ENCODE results near the gene CADM3.
A peak's percentile ranks its signal among the peaks of the same experiment; 100 is the strongest.

Gene CADM3

DNA sequence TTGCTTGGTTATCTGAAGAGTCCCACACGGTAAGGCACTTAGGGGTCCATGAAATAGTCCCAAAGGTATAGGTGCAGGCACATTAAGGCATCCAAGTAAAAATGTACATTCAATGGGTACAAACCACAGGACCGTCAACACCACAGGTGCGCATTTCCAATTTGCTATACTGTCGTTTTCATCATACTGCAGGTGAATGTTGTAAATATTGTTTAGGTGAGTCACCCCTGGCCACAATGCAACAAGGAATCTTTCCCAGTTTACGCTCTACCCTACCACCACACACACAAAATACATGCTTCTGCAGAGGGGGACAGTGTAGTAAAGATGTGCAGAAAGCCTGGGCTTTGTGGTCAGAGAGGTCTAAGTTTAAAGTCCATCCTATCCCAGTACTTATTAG lies 13.7 kb downstream of the CADM3 start:
- Histone ChIP-seq H4K8ac (ENCODE audit: low read depth, low read length) (no peak overlapping the region), H3K18ac (ENCODE audit: low read length) (no peak overlapping the region), H2BK15ac (replicated peaks; ENCODE audit: low read depth) (no peak overlapping the region), H3K36me3 (ENCODE audit: control insufficient read depth, insufficient read depth, low read length) (no peaks in the 10 kb centered on the region), H3K4me2 (ENCODE audit: low read length) (no peak overlapping the region), H3K27ac (ENCODE audit: low read depth, low read length) (no peak overlapping the region), H3K79me2 (ENCODE audit: control insufficient read depth, insufficient read depth, low read length) (no peaks in the 10 kb centered on the region), H3K56ac (ENCODE audit: low read length) (no peak overlapping the region), H3K4me3 (ENCODE audit: low read length) (no peak overlapping the region), H4K5ac (ENCODE audit: low read length) (no peak overlapping the region), H2BK5ac (ENCODE audit: low read length) (no peak overlapping the region), H3K27me3 (ENCODE audit: insufficient read depth, low read length, poor library complexity) (no peaks in the 10 kb centered on the region), H3K4ac (ENCODE audit: low read depth, low read length) (no peak overlapping the region), H3K9ac (ENCODE audit: low read length) (no peak overlapping the region), H2BK120ac (ENCODE audit: low read depth, low read length) (no peak overlapping the region), H3K23ac (ENCODE audit: low read length) (no peak overlapping the region), H3K79me1 (ENCODE audit: low read length) (no peaks in the 10 kb centered on the region), H2AK5ac (ENCODE audit: low read length) (no peak overlapping the region), H3K4me1 (ENCODE audit: control insufficient read depth, low read depth, low read length) (peaks cover 3% of the 10 kb centered on the region)
- no peak for DNase-seq
- no CpG with 5 or more reads among the region's 5 CpGs for WGBS (ENCODE audit: extremely low coverage, insufficient coverage, low lambda C conversion rate)

DNA sequence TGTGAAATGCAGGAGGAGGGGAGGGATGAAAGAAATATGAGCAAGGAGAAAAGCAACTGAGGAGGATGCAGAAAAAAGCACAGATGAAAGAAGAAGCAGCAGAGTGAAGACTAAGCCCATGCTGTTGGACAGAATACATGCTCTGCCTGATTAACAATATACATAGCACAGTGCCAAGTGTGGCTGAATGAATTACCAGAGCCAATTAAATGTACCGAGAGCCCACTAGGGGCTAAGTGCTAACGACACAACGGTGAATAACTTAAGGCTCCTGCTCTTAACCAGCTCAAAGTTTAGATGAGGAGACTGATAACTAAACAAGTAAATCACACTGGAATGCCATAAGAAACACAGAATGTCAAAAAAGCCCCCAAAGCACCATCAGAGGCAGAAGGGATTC lies 15.6 kb downstream of the CADM3 start:
- no peak overlapping the region for H3K4ac ChIP-seq (ENCODE audit: low read depth, low read length)
- H3K27ac ChIP-seq (ENCODE audit: low read depth, low read length) = no peak overlapping the region
- no peak overlapping the region for H4K8ac ChIP-seq (ENCODE audit: low read depth, low read length)
- no peak overlapping the region for H2BK15ac ChIP-seq (replicated peaks; ENCODE audit: low read depth)
- no peaks in the 10 kb centered on the region for H3K79me1 ChIP-seq (ENCODE audit: low read length)
- peaks cover 3% of the 10 kb centered on the region for H3K4me1 ChIP-seq (ENCODE audit: control insufficient read depth, low read depth, low read length)
- no peak overlapping the region for H2AK5ac ChIP-seq (ENCODE audit: low read length)
- DNase-seq = no peak
- H3K79me2 ChIP-seq (ENCODE audit: control insufficient read depth, insufficient read depth, low read length) = no peaks in the 10 kb centered on the region
- H3K4me3 ChIP-seq (ENCODE audit: low read length) = no peak overlapping the region
- H2BK120ac ChIP-seq (ENCODE audit: low read depth, low read length) = no peak overlapping the region
- H4K5ac ChIP-seq (ENCODE audit: low read length) = no peak overlapping the region
- no peak overlapping the region for H2BK5ac ChIP-seq (ENCODE audit: low read length)
- H3K27me3 ChIP-seq (ENCODE audit: insufficient read depth, low read length, poor library complexity) = no peaks in the 10 kb centered on the region
- no peak overlapping the region for H3K18ac ChIP-seq (ENCODE audit: low read length)
- peak overlapping the region; percentile 92 for H3K4me2 ChIP-seq (ENCODE audit: low read length)
- no peak overlapping the region for H3K9ac ChIP-seq (ENCODE audit: low read length)
- no peak overlapping the region for H3K23ac ChIP-seq (ENCODE audit: low read length)
- no peaks in the 10 kb centered on the region for H3K36me3 ChIP-seq (ENCODE audit: control insufficient read depth, insufficient read depth, low read length)
- H3K56ac ChIP-seq (ENCODE audit: low read length) = no peak overlapping the region
- WGBS (ENCODE audit: extremely low coverage, insufficient coverage, low lambda C conversion rate) = no CpG with 5 or more reads among the region's 3 CpGs

DNA sequence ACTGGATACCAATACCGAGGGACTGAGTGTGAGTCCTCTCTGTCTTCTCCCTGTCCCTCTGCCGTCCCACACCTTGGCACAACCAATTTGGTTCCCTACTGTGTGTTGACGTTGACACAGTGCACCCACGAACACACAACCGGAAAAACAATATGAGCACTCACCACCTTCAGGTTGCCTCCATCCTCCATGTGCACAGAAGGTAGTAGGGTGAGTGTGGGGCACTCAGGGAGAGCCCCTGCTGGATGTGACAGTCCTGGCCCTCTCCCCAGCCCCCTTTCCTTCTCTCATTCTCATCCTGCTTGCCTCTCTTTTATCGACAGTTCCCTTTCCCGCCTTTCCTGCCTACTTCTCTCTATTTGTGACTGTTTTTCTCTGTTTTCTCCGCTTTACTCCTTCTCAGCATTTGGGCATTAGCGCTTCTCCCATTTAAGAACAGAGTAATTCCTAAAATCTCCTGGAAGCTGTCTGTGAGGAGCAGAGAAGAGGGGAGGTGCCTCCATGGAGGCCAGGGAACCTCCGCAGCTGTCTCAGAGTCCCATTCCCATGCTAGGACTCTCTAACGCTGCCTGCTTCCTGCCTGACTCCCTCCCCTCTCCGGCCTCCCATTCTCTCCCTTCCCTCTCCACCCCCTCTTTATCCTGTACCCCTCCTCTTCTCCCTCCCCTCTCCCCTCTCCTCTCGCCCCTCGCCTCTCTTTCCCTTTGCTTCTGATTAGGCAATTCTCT lies 16.4 kb downstream of the CADM3 start:
- H3K36me3 ChIP-seq (ENCODE audit: control insufficient read depth, insufficient read depth, low read length) = no peaks in the 10 kb centered on the region
- H3K27ac ChIP-seq (ENCODE audit: low read depth, low read length) = peak overlapping the region; percentile 29
- H2AK5ac ChIP-seq (ENCODE audit: low read length) = peak overlapping the region; percentile 54
- H3K4me3 ChIP-seq (ENCODE audit: low read length) = peak overlapping the region; percentile 64
- peak overlapping the region; percentile 75 for H3K9ac ChIP-seq (ENCODE audit: low read length)
- H3K4me1 ChIP-seq (ENCODE audit: control insufficient read depth, low read depth, low read length) = peaks cover 3% of the 10 kb centered on the region
- WGBS (ENCODE audit: extremely low coverage, insufficient coverage, low lambda C conversion rate) = no CpG with 5 or more reads among the region's 14 CpGs
- peak overlapping the region; percentile 92 for H3K4me2 ChIP-seq (ENCODE audit: low read length)
- no peak overlapping the region for H4K5ac ChIP-seq (ENCODE audit: low read length)
- H4K8ac ChIP-seq (ENCODE audit: low read depth, low read length) = no peak overlapping the region
- no peak overlapping the region for H2BK120ac ChIP-seq (ENCODE audit: low read depth, low read length)
- DNase-seq = peak; percentile 88
- no peak overlapping the region for H2BK15ac ChIP-seq (replicated peaks; ENCODE audit: low read depth)
- H3K56ac ChIP-seq (ENCODE audit: low read length) = peak overlapping the region; percentile 82
- H3K23ac ChIP-seq (ENCODE audit: low read length) = no peak overlapping the region
- H3K18ac ChIP-seq (ENCODE audit: low read length) = no peak overlapping the region
- no peak overlapping the region for H3K4ac ChIP-seq (ENCODE audit: low read depth, low read length)
- no peaks in the 10 kb centered on the region for H3K79me2 ChIP-seq (ENCODE audit: control insufficient read depth, insufficient read depth, low read length)
- H3K79me1 ChIP-seq (ENCODE audit: low read length) = no peaks in the 10 kb centered on the region
- H3K27me3 ChIP-seq (ENCODE audit: insufficient read depth, low read length, poor library complexity) = no peaks in the 10 kb centered on the region
- peak overlapping the region; percentile 47 for H2BK5ac ChIP-seq (ENCODE audit: low read length)

DNA sequence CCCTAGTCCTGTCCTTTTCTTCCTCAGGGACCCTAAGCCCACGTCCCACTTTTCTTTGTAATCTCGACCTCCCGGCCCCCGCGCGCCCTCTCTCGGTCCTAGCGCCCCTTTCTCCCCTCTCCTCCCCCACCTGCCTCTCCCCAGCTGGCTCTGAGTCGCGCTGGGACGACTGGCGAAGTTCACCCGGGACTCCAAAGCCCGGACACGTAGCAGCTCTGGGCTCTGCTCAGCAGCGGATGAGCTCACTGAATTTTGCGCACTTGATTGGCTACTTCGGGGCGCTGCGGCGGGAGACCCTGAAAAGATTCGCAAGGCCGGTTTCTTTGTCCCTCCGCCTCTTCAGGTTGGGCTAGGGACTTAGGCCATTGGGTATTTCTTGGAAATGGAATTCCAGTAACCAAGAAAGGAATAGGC lies 17.0 kb downstream of the CADM3 start:
- H2BK120ac ChIP-seq (ENCODE audit: low read depth, low read length) = no peak overlapping the region
- peak overlapping the region; percentile 75 for H3K9ac ChIP-seq (ENCODE audit: low read length)
- peak overlapping the region; percentile 92 for H3K4me2 ChIP-seq (ENCODE audit: low read length)
- H3K18ac ChIP-seq (ENCODE audit: low read length) = no peak overlapping the region
- no peaks in the 10 kb centered on the region for H3K36me3 ChIP-seq (ENCODE audit: control insufficient read depth, insufficient read depth, low read length)
- H3K79me2 ChIP-seq (ENCODE audit: control insufficient read depth, insufficient read depth, low read length) = no peaks in the 10 kb centered on the region
- H4K8ac ChIP-seq (ENCODE audit: low read depth, low read length) = no peak overlapping the region
- no peak overlapping the region for H3K4ac ChIP-seq (ENCODE audit: low read depth, low read length)
- no peak overlapping the region for H3K23ac ChIP-seq (ENCODE audit: low read length)
- whole genome bisulfite sequencing (ENCODE audit: extremely low coverage, insufficient coverage, low lambda C conversion rate) = no CpG with 5 or more reads among the region's 24 CpGs
- H3K27ac ChIP-seq (ENCODE audit: low read depth, low read length) = peak overlapping the region; percentile 29
- no peak overlapping the region for H4K5ac ChIP-seq (ENCODE audit: low read length)
- peak overlapping the region; percentile 47 for H2BK5ac ChIP-seq (ENCODE audit: low read length)
- no peak overlapping the region for H2AK5ac ChIP-seq (ENCODE audit: low read length)
- peak overlapping the region; percentile 64 for H3K4me3 ChIP-seq (ENCODE audit: low read length)
- no peak overlapping the region for H2BK15ac ChIP-seq (replicated peaks; ENCODE audit: low read depth)
- H3K27me3 ChIP-seq (ENCODE audit: insufficient read depth, low read length, poor library complexity) = no peaks in the 10 kb centered on the region
- DNase-seq = peak; percentile 98
- H3K56ac ChIP-seq (ENCODE audit: low read length) = peak overlapping the region; percentile 82
- no peaks in the 10 kb centered on the region for H3K79me1 ChIP-seq (ENCODE audit: low read length)
- H3K4me1 ChIP-seq (ENCODE audit: control insufficient read depth, low read depth, low read length) = peaks cover 3% of the 10 kb centered on the region

DNA sequence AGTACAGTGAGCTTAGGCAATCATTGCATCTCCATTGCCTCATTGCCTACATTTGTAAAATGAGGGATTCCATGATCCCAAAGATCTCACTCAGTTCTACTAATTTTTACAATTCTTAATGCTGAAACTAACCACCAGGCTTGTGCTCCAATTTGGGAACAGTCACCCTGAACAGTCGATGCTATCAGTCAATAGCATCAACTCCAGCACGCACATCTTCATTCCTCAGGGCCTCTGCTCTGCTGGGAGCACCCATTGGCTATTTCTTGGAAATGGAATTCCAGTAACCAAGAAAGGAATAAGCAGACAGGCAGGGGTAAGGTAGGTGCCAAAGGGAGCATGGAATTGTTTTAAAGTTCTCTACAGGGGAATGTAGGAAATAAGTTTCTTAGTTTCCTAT lies 19.0 kb downstream of the CADM3 start:
- Histone ChIP-seq H3K18ac (ENCODE audit: low read length) (no peak overlapping the region), H3K4me3 (ENCODE audit: low read length) (no peak overlapping the region), H3K4me1 (ENCODE audit: control insufficient read depth, low read depth, low read length) (peaks cover 3% of the 10 kb centered on the region), H2BK15ac (replicated peaks; ENCODE audit: low read depth) (no peak overlapping the region), H4K8ac (ENCODE audit: low read depth, low read length) (no peak overlapping the region), H3K27me3 (ENCODE audit: insufficient read depth, low read length, poor library complexity) (no peaks in the 10 kb centered on the region), H3K23ac (ENCODE audit: low read length) (no peak overlapping the region), H3K79me1 (ENCODE audit: low read length) (no peaks in the 10 kb centered on the region), H3K4me2 (ENCODE audit: low read length) (no peak overlapping the region), H3K79me2 (ENCODE audit: control insufficient read depth, insufficient read depth, low read length) (no peaks in the 10 kb centered on the region), H3K27ac (ENCODE audit: low read depth, low read length) (no peak overlapping the region), H3K9ac (ENCODE audit: low read length) (no peak overlapping the region), H4K5ac (ENCODE audit: low read length) (no peak overlapping the region), H2AK5ac (ENCODE audit: low read length) (no peak overlapping the region), H2BK120ac (ENCODE audit: low read depth, low read length) (no peak overlapping the region), H3K4ac (ENCODE audit: low read depth, low read length) (no peak overlapping the region), H3K56ac (ENCODE audit: low read length) (no peak overlapping the region), H2BK5ac (ENCODE audit: low read length) (no peak overlapping the region), H3K36me3 (ENCODE audit: control insufficient read depth, insufficient read depth, low read length) (no peaks in the 10 kb centered on the region)
- no CpG with 5 or more reads among the region's 2 CpGs for WGBS (ENCODE audit: extremely low coverage, insufficient coverage, low lambda C conversion rate)
- no peak for DNase-seq

DNA sequence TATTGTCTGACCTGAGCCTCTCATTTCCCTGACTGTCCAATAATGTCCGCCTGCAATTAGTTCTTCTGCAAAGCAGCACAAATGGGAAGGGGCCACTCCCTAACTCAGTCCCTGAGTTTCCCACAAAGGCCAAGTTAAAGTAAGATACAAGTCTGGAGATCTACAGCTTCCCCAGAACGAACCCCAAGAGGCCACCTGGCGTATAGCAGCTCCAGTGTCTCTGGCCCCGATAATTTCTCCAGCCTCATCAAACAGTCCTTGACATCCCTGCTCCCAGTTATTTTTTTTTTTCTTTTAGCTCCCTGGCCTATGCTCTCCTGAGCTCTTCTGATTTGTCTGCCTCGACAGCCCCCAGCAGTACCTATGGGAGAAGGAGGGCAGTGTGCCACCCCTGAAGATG lies 25.1 kb downstream of the CADM3 start:
- DNase-seq = peak; percentile 47
- H3K4me2 ChIP-seq (ENCODE audit: low read length) = no peak overlapping the region

More for the DNA sequence above, 25.1 kb downstream of the CADM3 start:
- H3K4me1 ChIP-seq (ENCODE audit: control insufficient read depth, low read depth, low read length) = no peaks in the 10 kb centered on the region
- H3K4me3 ChIP-seq (ENCODE audit: low read length) = no peak overlapping the region
- no peak overlapping the region for H3K9ac ChIP-seq (ENCODE audit: low read length)
- H3K79me2 ChIP-seq (ENCODE audit: control insufficient read depth, insufficient read depth, low read length) = no peaks in the 10 kb centered on the region
- no peaks in the 10 kb centered on the region for H3K27me3 ChIP-seq (ENCODE audit: insufficient read depth, low read length, poor library complexity)
- no peak overlapping the region for H3K23ac ChIP-seq (ENCODE audit: low read length)
- WGBS (ENCODE audit: extremely low coverage, insufficient coverage, low lambda C conversion rate) = no CpG with 5 or more reads among the region's 5 CpGs
- H3K56ac ChIP-seq (ENCODE audit: low read length) = no peak overlapping the region
- H3K18ac ChIP-seq (ENCODE audit: low read length) = no peak overlapping the region
- H3K36me3 ChIP-seq (ENCODE audit: control insufficient read depth, insufficient read depth, low read length) = no peaks in the 10 kb centered on the region
- H3K4ac ChIP-seq (ENCODE audit: low read depth, low read length) = no peak overlapping the region
- no peak overlapping the region for H2BK15ac ChIP-seq (replicated peaks; ENCODE audit: low read depth)
- H3K27ac ChIP-seq (ENCODE audit: low read depth, low read length) = no peak overlapping the region
- H4K8ac ChIP-seq (ENCODE audit: low read depth, low read length) = no peak overlapping the region
- no peaks in the 10 kb centered on the region for H3K79me1 ChIP-seq (ENCODE audit: low read length)
- H4K5ac ChIP-seq (ENCODE audit: low read length) = no peak overlapping the region
- no peak overlapping the region for H2BK5ac ChIP-seq (ENCODE audit: low read length)
- H2AK5ac ChIP-seq (ENCODE audit: low read length) = no peak overlapping the region
- no peak overlapping the region for H2BK120ac ChIP-seq (ENCODE audit: low read depth, low read length)
